Choroid plexus epithelial cell (primary cell): ENCODE results near the gene IGLL5.

Source experiments
- DNase-seq: peaks from one replicate; pipeline ENCODE4 v3.0.0-alpha.2; 2010; ENCODE audit warnings: low read depth
- H3K4me3 ChIP-seq: 2 replicates; pipeline ENCODE4 v1.5.1; 2011; ENCODE audit warnings: low read depth, mild to moderate bottlenecking, control low read depth, low read length, moderate library complexity
- TF ChIP-seq, protein P1 (sequence below): conservative IDR thresholded peaks from 2 replicates; pipeline ENCODE4 v1.5.1; 2011; ENCODE audit warnings: low read depth, mild to moderate bottlenecking, control low read depth, inconsistent platforms, low read length, moderate library complexity

The IGLL5 gene

DNA sequence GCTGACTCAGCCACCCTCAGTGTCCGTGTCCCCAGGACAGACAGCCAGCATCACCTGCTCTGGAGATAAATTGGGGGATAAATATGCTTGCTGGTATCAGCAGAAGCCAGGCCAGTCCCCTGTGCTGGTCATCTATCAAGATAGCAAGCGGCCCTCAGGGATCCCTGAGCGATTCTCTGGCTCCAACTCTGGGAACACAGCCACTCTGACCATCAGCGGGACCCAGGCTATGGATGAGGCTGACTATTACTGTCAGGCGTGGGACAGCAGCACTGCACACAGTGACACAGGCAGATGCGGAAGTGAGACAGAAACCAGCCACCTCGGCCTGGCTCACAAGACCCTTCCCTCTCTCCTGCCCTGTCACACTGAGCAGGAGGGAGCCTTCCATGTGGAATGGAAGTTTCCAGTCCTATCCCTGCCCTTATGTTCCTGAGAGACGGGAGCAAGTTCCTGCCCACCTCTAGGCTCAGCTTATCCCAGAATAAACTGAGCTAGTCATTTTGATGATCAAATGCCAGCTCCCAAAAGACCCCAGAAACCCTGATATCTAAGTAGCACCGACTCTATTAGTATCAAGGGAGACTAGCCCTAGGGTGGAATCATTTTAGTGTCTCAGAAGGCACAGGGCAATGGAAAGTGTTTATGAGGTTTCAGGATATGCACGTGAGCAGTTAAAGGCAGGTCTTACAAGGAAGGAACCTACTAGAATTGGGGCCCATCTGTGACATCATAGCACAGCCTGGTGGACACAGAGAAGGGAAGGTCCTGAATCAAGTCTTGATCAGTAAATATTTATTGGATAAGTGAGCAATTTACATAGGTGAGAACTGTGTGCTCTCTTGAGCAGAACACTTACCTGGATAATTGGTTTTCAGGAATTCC is 6.3 kb upstream of the IGLL5 start:
- TF ChIP-seq, protein P1, sequence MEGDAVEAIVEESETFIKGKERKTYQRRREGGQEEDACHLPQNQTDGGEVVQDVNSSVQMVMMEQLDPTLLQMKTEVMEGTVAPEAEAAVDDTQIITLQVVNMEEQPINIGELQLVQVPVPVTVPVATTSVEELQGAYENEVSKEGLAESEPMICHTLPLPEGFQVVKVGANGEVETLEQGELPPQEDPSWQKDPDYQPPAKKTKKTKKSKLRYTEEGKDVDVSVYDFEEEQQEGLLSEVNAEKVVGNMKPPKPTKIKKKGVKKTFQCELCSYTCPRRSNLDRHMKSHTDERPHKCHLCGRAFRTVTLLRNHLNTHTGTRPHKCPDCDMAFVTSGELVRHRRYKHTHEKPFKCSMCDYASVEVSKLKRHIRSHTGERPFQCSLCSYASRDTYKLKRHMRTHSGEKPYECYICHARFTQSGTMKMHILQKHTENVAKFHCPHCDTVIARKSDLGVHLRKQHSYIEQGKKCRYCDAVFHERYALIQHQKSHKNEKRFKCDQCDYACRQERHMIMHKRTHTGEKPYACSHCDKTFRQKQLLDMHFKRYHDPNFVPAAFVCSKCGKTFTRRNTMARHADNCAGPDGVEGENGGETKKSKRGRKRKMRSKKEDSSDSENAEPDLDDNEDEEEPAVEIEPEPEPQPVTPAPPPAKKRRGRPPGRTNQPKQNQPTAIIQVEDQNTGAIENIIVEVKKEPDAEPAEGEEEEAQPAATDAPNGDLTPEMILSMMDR, result no peak
- no peak for DNase-seq
- H3K4me3 ChIP-seq, result no peak overlapping the region

DNA sequence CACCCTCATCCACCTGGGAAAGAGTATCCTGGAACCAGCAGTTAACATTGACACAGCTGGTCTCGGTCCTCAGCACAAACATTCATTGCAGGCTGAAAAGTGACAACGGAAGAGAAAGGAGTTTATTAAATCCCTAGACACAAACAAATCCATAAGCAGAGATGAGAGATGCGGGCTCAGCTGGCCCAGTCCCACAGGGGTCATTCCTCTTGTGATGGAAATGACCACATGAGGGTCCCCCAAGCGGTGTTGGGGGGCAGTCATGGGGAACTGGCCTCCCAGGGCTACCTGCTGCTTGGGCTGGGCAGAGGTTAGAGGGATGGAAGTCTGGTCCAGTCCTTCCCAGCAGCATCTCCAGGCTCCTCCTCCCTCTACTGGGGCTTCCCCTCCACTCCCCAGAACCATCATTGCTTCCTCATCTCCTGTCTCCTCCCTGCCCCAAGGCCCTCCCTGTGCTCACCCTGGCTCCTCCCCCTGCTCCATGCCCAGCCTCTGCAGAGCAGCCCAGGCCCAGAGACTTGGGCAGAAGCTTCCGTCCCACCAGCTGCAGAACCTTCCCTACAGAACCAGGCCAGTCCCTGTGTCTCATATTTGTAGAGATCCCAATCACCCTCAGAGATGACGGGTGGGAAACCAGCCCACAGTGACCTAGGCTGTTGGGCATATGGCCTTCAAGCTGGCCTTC is 5.4 kb upstream of the IGLL5 start:
- DNase-seq, result peak; percentile 5
- no peak overlapping the region for H3K4me3 ChIP-seq
- TF ChIP-seq, protein P1, result no peak

DNA sequence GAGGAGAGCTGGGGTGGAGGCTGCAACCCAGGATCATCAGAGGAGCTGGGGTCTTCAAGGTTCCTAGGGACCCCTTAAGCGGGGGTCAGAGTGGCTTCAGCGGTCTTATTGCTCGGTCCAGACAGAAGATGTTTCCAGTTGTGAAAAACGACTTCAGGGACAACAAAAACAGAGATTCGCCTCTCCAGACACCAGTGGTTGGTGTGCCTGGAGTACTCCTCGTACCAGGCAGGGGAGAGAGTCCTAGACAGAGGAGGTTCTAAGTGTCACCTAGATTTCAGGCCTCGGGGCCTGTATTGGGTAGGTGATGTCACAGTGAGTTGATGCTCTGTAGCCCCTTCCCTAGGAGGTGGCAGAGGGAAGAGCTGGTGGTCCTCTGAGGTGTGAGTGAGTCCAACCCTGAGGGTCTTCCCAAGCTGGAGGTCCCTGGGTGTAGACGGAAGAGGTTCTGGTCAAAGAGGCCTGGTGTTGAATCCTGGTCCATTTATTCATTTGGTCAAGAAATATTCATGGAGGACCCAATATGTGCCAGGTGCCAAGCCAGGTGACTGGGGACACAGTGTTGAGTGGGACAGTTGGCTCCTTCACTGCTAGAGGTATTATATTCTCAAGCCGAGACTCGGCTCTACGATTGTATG is 4.4 kb upstream of the IGLL5 start:
- H3K4me3 ChIP-seq, result no peak overlapping the region
- no peak for DNase-seq
- TF ChIP-seq, protein P1, result no peak

DNA sequence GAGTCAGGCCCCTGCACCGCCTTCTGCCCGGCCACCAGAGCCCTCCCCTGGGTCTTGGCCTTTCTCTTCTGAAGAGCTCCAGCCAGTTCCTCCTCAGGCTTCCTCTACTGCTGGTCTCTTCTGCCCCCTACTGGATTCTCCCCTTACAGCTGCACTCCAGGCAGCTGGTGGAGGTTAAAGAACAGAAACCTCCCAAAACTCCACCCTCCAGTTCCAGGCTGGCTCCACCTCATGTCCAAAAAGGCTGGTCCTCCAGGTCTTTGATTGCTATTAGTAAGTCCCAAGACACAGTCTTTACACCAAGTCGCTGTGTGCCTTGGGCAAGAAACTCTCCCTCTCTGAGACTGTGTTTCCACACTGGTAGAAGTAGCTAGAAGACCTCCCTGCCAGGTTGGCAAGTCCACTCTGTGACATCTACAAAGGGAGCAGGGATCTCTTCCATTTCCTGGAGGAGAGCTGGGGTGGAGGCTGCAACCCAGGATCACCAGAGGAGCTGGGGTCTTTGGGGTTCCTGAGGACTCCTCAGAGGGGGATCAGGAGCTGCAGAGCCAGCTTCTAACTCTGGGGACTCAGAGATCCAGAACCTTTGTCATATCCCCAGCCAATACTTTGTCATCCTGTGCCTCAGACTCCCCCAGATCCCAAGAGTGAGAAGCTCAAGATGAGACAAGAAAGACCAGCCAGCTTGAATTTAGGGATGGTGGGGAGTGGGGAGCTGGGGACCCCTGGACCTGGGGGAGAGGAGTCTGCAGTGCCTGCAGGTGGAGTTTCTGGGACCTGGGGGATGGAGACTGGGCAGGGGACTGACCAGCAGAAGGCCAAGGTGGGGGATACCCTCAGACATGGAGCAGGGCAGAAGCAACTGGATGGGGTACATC is 3.4 kb upstream of the IGLL5 start:
- peak; percentile 82 for DNase-seq
- H3K4me3 ChIP-seq, result no peak overlapping the region
- TF ChIP-seq, protein P1, result peak; percentile 93

DNA sequence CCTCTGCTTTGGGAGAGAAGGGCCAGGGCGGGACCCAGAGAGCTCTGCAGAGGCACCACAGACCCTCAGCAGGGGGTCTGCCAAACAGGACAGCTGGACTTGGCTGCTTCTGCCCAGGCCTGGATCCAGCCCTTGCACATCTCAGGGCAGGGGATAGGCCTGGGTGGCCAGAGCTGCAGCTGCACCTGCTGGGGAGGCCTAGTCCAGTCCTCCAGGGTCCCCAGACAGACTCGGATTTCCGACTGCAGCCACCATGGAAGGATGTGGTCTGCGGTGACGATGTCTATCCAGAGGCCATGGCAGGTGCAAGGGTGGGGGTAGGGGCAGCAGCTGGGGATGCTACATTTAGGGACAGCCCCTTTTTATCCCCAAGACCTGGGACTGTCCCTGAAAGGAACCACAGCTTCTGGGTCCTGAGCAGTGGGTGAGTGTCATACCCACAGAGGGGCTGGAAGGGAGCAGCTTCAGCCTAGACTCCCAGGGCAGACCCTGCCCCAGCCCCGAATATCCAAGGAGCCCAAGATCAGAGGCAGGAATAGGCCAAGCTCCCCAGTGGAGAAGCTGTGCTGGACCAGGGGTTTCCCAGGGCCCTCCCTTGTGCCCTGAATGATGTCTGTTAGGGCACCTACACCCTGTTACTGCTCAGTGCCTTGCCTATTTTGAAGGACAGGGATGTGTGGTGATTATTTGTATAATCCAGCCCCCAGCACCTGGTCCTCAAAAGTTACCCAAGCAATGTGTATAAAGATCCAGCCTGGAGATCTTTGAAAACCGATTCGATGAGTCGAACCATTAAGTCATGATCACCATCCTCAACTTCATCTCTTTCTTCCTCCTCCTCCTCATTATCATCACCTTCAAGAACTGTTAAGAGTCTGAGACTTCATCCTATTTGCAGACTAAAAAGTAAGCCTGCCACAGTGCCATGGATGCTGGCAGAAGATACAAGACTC is 2.5 kb upstream of the IGLL5 start:
- DNase-seq, result no peak
- TF ChIP-seq, protein P1, result no peak
- no peak overlapping the region for H3K4me3 ChIP-seq
